ENCODE results near the gene HPCAL1. TPM values are rescaled to one million over a fixed set of nuclear protein-coding genes. Genes with fewer than 3 reads are reported as not detected.

Gene HPCAL1
- total and polyA plus RNA-seq, 11 donors, result 18.9 to 63.2 (median 40.5) TPM

DNA sequence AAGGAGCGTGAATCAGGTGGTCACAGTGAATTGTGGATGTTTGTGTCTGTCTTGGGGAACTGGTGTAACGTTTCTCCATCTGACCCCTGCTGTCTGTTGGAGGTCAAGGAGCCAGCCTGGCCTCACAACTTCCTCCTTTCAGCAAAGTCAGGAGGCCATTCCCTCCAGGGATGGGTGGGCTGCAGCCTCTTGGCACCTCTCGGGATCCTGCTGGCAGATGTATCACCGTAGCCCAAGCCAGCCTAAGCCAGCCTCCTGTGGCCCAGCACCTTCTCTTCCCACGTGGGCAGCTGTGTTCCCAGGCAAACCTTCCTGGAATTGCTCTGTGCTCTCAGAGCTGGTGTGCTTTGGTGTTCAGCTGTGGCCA, 30.5 kb downstream of the HPCAL1 start:
- ATAC-seq, result no peak
- Histone ChIP-seq H3K4me1 (peaks cover 6 to 53% (median 26%) of the 10 kb centered on the region in 12 donors), H3K9me3 (peaks cover 0 to 12% (median 6%) of the 10 kb centered on the region in 12 donors), H3K27ac (peak overlapping the region in 1 of 12 donors; percentile 79), H3K27me3 (no peaks in the 10 kb centered on the region), H3K4me3 (no peak overlapping the region), H3K36me3 (peaks cover 0 to 9% (median 0%) of the 10 kb centered on the region in 9 donors)
- intact Hi-C loops (cut with DNase I), result loop anchor here in 4 of 10 donors (5.0 to 10.0 kb wide), 4 partner anchors 49 to 74 kb away; no protein-coding TSS in a partner anchor
- TF ChIP-seq POLR2A (IDR thresholded peaks at IDR 0.05), result no peak
- TF ChIP-seq, protein P1, sequence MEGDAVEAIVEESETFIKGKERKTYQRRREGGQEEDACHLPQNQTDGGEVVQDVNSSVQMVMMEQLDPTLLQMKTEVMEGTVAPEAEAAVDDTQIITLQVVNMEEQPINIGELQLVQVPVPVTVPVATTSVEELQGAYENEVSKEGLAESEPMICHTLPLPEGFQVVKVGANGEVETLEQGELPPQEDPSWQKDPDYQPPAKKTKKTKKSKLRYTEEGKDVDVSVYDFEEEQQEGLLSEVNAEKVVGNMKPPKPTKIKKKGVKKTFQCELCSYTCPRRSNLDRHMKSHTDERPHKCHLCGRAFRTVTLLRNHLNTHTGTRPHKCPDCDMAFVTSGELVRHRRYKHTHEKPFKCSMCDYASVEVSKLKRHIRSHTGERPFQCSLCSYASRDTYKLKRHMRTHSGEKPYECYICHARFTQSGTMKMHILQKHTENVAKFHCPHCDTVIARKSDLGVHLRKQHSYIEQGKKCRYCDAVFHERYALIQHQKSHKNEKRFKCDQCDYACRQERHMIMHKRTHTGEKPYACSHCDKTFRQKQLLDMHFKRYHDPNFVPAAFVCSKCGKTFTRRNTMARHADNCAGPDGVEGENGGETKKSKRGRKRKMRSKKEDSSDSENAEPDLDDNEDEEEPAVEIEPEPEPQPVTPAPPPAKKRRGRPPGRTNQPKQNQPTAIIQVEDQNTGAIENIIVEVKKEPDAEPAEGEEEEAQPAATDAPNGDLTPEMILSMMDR (IDR thresholded peaks at IDR 0.05), result no peak
- no peak for DNase-seq
- WGBS, 4 donors, result 62 to 68% (median 65%) methylated on average over 5 of the region's 5 CpGs

DNA sequence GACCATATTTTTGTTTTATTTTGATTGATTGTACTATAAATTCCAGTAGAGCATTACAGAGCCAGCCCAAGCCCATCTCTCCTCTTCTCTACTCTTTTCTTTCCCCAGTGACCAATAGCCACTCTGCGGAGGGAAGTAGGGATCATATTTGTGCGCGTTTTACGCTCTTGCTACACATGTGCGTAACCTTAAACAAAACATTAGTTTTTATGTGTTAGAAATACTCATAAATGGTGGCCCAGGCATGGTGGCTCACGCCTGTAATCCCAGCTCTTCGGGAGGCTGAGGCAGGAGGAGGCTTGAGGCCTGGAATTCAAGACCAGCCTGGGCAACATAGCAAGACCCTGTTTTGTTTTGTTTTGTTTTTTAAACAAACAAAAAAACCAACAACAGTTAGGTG, 31.3 kb downstream of the HPCAL1 start:
- H3K27me3 ChIP-seq, result no peaks in the 10 kb centered on the region
- no peak for TF ChIP-seq POLR2A (IDR thresholded peaks at IDR 0.05)
- TF ChIP-seq, protein P1 (IDR thresholded peaks at IDR 0.05), result no peak
- 84 to 88% (median 85%) methylated on average over 7 of the region's 7 CpGs for WGBS, 4 donors
- H3K4me3 ChIP-seq, result no peak overlapping the region
- no peak for DNase-seq
- peaks cover 6 to 46% (median 26%) of the 10 kb centered on the region in 12 donors for H3K4me1 ChIP-seq
- no peak overlapping the region for H3K27ac ChIP-seq
- intact Hi-C loops (cut with DNase I), result loop anchor here in 4 of 10 donors (5.0 to 10.0 kb wide), 4 partner anchors 48 to 73 kb away; no protein-coding TSS in a partner anchor
- no peak for ATAC-seq
- H3K9me3 ChIP-seq, result peaks cover 0 to 12% (median 6%) of the 10 kb centered on the region in 12 donors
- H3K36me3 ChIP-seq, result peaks cover 0 to 9% (median 0%) of the 10 kb centered on the region in 9 donors

DNA sequence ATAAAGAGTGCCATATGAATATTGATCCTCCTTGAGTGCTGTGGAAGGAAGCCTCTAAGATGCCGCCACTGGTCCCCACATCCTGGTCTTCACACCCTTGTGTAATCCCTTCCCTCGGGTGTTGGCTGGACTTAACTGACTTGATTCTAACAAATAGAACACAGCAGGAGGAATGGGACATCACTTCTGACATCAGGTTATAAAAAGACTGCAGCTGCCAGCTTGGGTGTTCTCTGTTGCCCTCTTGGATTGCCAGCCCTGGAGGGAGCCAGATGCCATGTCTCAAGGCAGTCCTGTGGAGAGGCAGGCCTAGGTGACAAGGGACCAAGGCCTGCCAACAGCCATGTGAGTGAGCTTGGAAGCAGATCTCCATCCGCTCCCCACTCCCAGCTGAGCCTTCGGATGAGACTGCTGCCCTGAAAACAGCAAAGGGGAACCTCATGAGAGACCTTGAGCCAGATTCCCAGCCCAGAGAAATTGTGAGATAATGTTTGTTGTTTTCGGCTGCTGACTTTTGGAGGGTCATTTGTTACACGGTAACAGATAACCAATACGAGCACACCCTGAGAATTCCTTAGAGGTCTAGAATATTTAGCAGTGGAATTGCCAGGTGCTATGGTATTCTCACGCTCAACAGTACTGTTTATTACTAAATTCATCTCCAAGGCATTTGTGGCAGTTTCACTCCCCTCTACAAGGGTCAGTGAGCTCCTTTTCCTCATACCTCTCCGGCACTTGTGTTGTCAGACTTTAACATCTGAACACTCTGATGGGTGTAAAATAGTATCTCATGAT, 32.5 kb downstream of the HPCAL1 start:
- Histone ChIP-seq H3K27ac (no peak overlapping the region), H3K4me3 (no peak overlapping the region), H3K9me3 (peaks cover 0 to 12% (median 6%) of the 10 kb centered on the region in 12 donors), H3K27me3 (no peaks in the 10 kb centered on the region), H3K4me1 (peaks cover 3 to 33% (median 18%) of the 10 kb centered on the region in 12 donors), H3K36me3 (peaks cover 0 to 9% (median 0%) of the 10 kb centered on the region in 9 donors)
- DNase-seq, result no peak
- TF ChIP-seq, protein P1 (IDR thresholded peaks at IDR 0.05), result no peak
- TF ChIP-seq POLR2A (IDR thresholded peaks at IDR 0.05), result no peak
- WGBS, 4 donors, result 91 to 97% (median 97%) methylated on average over 9 of the region's 9 CpGs
- no peak for ATAC-seq
- intact Hi-C loops (cut with DNase I), result loop anchor here in 3 of 10 donors (5.0 to 10.0 kb wide), 3 partner anchors 50 to 70 kb away; no protein-coding TSS in a partner anchor

DNA sequence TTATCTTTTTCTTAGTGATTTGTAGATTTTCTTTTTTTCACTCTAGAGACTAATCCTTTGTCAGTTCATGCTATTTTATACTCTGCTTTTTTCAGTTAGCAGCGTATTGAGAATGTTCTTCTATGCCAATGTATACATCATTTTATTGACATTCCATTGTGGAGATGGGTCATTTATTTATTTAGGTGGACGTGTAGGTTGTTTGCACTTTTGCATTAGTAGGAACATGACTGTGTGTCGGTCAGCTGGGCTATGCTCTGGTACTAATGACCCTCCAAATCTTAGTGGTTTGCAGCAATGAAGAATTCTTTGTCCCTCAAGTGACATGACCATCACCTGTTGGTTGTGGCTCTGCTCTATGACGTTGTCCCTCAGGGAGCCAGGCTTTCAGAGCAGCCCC, 33.6 kb downstream of the HPCAL1 start:
- no peak overlapping the region for H3K27ac ChIP-seq

More for the DNA sequence above, 33.6 kb downstream of the HPCAL1 start:
- no peak for ATAC-seq
- 86 to 93% (median 91%) methylated on average over 4 of the region's 4 CpGs for WGBS, 4 donors
- peaks cover 0 to 22% (median 11%) of the 10 kb centered on the region in 12 donors for H3K4me1 ChIP-seq
- no peak overlapping the region for H3K4me3 ChIP-seq
- no peaks in the 10 kb centered on the region for H3K27me3 ChIP-seq
- intact Hi-C loops (cut with DNase I), result loop anchor here in 3 of 10 donors (5.0 to 10.0 kb wide), 3 partner anchors 49 to 69 kb away; no protein-coding TSS in a partner anchor
- no peak for TF ChIP-seq POLR2A (IDR thresholded peaks at IDR 0.05)
- TF ChIP-seq, protein P1 (IDR thresholded peaks at IDR 0.05), result no peak
- H3K36me3 ChIP-seq, result peaks cover 0 to 9% (median 0%) of the 10 kb centered on the region in 9 donors
- peaks cover 0 to 12% (median 6%) of the 10 kb centered on the region in 12 donors for H3K9me3 ChIP-seq
- DNase-seq, result no peak
